HG02571 (cell line): Measurements from ENCODE around the gene ITGB3.

Experiments used
- ATAC-seq: cut with Tn5 transposase; IDR thresholded peaks from one replicate; pipeline ENCODE4 v1.9.1; 2021; ENCODE audit warnings: mild to moderate bottlenecking, moderate library complexity; ENCODE audit not compliant: unreplicated experiment

ITGB3 gene

DNA sequence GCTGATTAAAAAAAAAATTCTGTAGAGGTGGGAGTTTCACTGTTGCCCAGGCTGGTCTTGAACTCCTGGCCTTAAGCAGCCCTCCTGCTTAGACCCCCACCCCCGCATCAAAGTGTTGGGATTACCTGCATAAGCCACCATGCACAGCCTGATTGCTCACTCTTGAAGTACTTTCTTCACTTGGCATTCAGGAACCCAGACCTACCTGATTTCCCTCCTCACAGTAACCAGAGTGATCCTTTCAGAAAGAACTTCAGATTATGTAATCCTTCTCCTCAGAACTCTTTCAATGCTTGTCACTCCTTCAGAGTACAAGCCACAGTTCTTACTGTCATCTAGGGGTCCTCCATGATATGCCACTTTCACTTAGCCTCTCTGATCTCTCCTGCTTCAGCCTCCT is 71.5 kb downstream of the ITGB3 start:
- ATAC-seq: no peak

DNA sequence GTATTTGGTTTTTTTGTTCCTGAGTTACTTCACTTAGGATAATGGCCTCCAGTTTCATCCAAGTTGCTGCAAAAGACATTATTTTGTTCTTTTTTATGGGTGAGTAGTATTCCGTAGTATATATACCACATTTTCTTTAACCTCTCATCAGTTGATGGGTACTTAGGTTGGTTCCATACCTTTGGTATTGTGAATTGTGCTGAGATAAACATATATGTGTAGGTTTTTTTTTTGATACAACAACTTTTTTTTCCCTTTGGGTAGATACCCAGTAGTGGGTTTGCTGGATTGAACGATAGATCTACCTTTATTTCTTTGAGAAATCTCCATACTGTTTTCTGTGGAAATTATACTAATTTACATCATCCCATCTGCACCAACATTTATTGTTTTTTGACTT is 76.9 kb downstream of the ITGB3 start:
- ATAC-seq: no peak

DNA sequence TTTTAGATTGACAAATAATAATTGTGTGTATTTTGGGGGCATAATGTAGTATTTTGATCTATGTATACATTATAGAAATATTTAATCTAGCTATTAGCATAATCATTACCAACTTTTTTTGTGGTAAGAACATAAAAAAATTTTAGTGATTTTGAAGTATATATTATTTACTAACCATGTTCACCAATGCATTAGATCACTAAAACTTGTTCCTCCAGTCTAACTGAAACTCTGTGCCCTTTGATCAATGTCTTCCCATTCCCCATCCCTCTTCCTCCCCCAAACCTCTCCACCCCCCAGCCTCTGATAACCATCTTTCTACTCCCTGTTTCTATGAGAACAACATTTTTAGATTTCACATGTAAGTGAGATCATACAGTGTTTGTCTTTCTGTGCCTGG is 78.7 kb downstream of the ITGB3 start:
- ATAC-seq: no peak

DNA sequence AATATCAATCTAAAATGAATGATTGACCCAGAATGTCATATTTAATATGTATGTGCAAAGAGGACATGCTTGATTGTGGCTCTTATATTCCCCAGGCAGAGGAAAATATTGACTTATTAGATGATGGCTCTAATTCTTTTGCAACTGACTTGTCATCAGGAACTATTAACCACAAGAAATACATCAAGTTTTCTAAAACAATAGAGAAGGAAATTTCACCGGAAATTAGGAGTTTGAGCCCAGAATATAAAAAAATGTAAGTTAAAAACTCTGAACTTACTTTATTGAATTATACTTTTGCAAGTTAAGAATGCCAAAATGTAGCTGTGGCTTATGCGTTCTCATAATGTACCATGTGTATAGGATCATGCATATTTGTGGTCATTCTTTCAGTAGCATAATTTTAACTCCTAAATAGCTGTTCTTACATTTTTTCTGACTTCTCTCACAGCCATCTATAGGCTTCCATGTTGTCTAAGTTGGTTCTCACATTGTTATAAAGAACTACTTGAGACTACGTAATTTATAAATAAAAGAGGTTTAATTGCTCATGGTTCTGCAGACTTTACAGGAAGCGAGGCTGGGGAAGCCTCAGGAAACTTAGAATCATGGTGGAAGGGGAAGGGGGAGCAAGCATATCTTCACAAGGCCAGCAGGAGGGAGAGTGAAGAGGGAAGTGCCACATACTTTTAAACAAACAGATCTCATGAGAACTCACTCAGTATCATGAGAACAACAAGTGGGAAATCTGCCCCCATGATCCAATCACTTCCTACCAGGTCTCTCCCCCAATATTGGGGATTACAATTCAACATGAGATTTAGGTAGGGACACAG is 81.7 kb downstream of the ITGB3 start:
- no peak for ATAC-seq

DNA sequence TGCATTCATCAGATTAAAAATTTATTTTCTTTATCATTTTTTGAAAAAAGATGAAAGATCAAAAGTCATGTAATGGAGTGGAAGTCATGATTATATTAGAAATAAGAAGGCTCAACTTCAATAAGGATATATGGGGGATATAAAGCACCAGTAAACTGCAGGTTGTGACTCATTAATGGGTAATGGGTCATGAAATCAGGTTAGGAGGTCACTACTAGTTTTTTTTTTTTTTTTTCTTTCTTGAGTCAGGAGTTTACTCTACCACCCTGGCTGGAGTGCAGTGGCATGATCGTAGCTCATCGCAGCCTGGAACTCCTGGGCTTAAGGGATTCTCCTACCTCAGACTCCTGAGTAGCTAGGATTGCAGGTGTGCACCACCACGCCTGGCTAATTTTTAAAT is 84.4 kb downstream of the ITGB3 start:
- no peak for ATAC-seq

DNA sequence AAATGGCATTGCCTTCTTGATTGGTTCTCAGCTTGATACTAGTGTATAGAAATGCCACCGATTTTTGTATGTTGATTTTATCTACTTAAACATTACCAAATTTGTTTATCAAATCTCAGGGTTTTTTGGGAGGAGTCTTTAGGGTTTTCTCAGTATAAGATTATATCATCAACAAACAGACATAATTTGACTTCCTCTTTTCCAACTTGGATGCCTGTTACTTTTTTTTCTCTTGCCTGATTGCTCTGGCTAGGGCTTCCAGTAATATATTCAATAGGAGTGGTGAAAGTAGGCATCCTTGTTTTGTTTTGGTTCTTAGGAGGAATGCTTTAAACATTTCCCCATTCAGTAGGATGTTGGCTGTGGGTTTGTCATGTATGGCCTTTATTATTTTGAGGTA is 99.2 kb downstream of the ITGB3 start:
- no peak for ATAC-seq

DNA sequence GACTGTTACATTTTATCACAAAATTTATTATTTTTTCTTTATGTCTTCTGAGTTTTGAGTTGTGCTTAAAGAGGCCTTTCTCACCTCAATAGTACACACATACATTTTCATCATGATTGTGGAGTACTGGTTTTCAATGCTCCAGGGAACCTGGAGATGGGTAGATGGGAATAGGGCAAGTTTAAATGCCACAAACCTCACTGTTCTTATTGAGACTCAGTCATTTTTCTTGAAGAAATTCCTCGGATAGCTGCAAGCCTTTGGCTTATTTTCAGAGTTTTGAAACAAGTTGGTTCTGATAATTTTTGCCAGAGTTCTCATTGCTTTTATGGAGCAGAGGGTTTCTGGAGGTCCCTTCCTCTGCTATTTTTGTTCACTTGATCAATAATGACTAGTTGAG is 105.0 kb downstream of the ITGB3 start:
- ATAC-seq: no peak
